BLaER1 (cell line): ENCODE data around the gene DRICH1.
"Not testable (repeated sequence)": the region's sequence is repeated elsewhere in the genome, so short reads cannot be mapped to it uniquely, and the experiment has no call there.

Source experiments
- H3K27ac ChIP-seq: shearing (Covaris generic); formaldehyde crosslinking; 2 replicates; pipeline ENCODE4 v1.8.1; 2022
- H3K27me3 ChIP-seq: shearing (Covaris generic); formaldehyde crosslinking; 2 replicates; pipeline ENCODE4 v1.8.1; 2022
- H3K36me3 ChIP-seq: shearing (Covaris generic); formaldehyde crosslinking; 2 replicates; pipeline ENCODE4 v1.8.1; 2022
- H3K4me1 ChIP-seq: shearing (Covaris generic); formaldehyde crosslinking; 2 replicates; pipeline ENCODE4 v1.8.1; 2022
- H3K4me2 ChIP-seq: shearing (Covaris generic); formaldehyde crosslinking; 2 replicates; pipeline ENCODE4 v1.8.1; 2022
- H3K4me3 ChIP-seq: shearing (Covaris generic); formaldehyde crosslinking; 2 replicates; pipeline ENCODE4 v1.8.1; 2022
- H3K9ac ChIP-seq: shearing (Covaris generic); formaldehyde crosslinking; 2 replicates; pipeline ENCODE4 v1.8.1; 2022
- H3K9me3 ChIP-seq: shearing (Covaris generic); formaldehyde crosslinking; 2 replicates; pipeline ENCODE4 v1.8.1; 2022
- H4K20me1 ChIP-seq: shearing (Covaris generic); formaldehyde crosslinking; 2 replicates; pipeline ENCODE4 v1.8.1; 2022
- Cebpa-rat ChIP-seq: shearing (Covaris generic); IDR thresholded peaks from 2 replicates; pipeline ENCODE4 v1.8.1; 2022

The DRICH1 gene, protein sequence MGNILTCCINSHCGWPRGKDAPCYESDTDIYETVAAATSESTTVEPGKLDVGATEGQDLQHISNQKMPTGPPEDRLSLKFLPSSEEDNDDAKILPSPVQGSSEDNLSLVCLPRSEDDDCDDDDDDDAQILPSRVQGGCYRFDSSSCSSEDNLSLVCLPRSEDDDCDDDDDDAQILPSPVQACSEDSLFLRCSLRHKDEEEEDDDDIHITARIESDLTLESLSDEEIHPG

DNA sequence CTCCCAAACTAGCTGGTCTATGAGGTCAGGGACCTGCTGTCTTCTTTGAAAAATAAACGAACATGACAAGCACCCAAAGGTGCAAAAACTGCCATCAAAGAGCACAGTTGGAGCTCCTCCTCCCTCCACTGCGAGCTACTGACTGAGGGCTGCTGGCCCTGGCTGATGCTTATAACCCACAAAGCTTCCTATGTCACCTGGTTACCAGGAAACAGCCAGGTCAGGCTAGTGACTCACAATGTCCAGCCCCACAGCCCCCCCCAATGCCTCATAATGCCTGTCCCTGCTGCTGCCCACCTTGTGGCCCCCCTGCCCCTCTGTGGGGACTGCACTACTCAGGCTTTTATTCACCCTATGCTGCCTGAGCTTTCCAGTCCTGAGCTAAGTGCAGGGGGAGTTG is at the start of gene DRICH1:
TSS of gene DRICH1 (minus strand) at position 144 of the 400 bp plus-strand sequence. CDS start 298 bp downstream, outside the sequence.
- Histone ChIP-seq H3K4me2 (no peak within 1 kb of the TSS), H3K27ac (no peak within 1 kb of the TSS), H4K20me1 (no peaks in the 10 kb centered on the region), H3K27me3 (no peaks in the 10 kb centered on the region), H3K4me1 (peaks cover 11% of the 10 kb centered on the region), H3K9ac (no peak within 1 kb of the TSS), H3K36me3 (peaks cover 3% of the 10 kb centered on the region; the same call in 1 of the 2 replicates), H3K9me3 (no peaks in the 10 kb centered on the region), H3K4me3 (no peak within 1 kb of the TSS)
- TF ChIP-seq Cebpa-rat = no peak

DNA sequence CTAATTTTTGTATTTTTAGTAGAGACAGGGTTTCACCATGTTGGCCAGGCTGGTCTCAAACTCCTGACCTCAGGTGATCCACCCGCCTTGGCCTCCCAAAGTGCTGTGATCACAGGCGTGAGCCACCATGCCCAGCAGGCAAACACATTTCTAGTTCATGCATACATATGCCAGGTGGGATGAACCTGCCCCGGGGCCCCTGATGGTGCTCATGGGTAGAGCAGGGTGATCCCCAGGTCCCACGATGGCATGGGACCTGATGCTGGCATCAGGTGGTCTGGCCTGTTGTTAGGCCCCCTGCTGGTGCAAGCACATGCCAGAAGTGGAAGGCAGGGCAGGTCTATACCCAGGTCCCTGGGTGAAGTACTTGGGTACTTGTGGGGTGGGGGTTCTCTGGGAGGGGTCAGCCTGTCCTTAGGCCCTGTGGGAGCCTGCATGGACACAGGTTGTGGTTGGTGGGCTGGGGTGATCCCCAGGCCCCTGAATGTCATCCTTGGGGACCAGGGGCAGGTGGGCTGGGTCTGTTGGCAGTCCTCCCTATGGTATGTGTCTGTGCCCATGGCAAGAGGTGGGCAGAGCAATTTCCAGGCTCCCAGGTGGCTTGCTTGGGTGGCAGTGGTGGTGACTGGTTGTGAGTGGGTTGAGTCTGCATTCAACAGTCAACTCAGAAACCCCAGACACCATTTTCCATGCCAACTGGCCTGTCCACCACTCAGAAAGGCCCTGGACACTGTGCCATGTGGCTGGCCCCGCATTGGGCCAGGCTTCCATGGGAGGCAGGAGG is 49.1 kb upstream of the DRICH1 start:
- Histone ChIP-seq H3K4me1 (peaks cover 24% of the 10 kb centered on the region), H3K4me3 (no peak overlapping the region), H3K9ac (no peak overlapping the region), H3K36me3 (peaks cover 70% of the 10 kb centered on the region), H3K27ac (no peak overlapping the region), H3K27me3 (no peaks in the 10 kb centered on the region), H3K4me2 (no peak overlapping the region), H4K20me1 (no peaks in the 10 kb centered on the region), H3K9me3 (no peaks in the 10 kb centered on the region)
- no peak for TF ChIP-seq Cebpa-rat

DNA sequence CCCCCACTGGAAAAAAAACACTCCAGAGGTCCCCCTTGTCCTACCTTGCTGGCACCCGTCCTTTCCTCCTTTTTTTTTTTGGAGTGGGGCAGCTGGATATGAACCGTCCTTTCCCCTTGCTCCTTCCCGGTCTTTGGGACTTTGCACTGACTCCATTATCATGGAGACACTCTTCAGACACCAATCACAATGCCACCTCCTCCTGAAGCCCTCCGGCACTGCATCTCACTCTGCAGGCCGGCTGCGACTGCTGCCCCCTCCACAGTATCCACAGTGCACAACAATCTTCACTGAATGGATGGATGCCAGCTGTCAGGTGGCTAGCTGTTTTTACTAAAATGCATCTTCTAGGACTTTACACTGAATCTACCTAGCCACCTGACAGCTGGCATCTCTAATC is 46.0 kb upstream of the DRICH1 start:
- Histone ChIP-seq H3K9ac (no peak overlapping the region), H3K36me3 (peaks cover 75% of the 10 kb centered on the region), H3K4me2 (no peak overlapping the region), H3K4me3 (no peak overlapping the region), H4K20me1 (no peaks in the 10 kb centered on the region), H3K4me1 (peaks cover 33% of the 10 kb centered on the region), H3K27me3 (no peaks in the 10 kb centered on the region), H3K27ac (no peak overlapping the region), H3K9me3 (no peaks in the 10 kb centered on the region)
- no peak for TF ChIP-seq Cebpa-rat

DNA sequence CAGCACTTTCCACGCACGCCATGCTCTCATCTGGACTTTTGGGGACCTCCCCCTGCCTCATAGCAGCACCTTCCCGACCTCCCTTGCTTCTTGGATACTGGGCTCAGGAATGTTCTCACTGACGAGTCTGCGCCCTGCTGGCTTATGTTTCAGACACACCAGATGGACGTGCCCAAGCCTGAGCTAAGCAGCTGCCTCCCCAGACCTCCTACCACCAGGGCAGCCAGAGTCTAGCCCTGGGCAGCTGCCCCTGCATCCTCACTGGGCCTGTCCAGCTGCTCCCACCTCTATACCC is 45.5 kb upstream of the DRICH1 start:
- no peak overlapping the region for H3K9ac ChIP-seq
- peaks cover 71% of the 10 kb centered on the region for H3K36me3 ChIP-seq
- TF ChIP-seq Cebpa-rat = no peak
- no peaks in the 10 kb centered on the region for H4K20me1 ChIP-seq
- no peaks in the 10 kb centered on the region for H3K27me3 ChIP-seq
- no peak overlapping the region for H3K4me3 ChIP-seq
- H3K4me1 ChIP-seq = peaks cover 29% of the 10 kb centered on the region
- H3K9me3 ChIP-seq = no peaks in the 10 kb centered on the region
- H3K27ac ChIP-seq = no peak overlapping the region
- no peak overlapping the region for H3K4me2 ChIP-seq

DNA sequence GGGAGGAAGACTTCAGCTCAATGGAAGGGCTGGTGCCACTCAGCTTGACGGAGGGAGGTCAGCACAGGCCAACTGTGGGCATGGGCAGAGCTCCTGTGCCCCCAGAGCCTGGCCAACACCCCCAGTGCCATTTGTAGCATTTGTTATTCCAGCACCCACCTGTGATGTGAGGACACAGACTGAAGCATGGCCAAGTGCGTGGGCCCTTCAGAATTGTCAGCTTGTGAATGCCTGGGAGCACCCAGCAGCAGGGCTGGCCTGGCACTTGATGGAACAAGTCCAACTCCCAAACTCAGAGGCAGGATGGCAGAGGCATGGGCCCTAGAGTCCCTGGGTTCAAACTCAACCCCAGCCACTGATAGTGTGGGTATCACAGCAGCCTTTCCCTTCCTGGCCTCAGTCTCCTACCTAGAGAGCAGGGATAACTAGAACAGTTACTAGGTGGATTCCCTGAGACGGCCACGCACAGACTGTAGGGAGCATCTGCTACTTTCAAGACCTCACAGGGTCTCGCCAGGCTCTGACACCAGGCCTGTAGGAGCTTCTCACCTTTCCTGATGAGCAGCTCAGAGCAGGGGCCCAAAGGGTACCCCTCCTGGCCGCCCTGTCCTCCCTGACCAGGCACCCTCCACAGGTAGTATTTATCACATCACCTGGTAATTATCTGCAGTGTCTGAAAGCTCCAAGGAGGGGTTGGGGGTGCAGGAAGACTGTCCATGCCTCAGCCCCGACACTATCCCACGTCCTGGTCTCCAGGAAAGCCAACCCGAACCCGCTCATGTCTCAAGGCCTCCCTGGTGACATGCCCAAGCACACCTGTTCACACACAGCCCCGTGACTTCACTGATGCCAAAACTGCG is 45.0 kb upstream of the DRICH1 start:
- not testable (repeated sequence) for H3K27me3 ChIP-seq, H3K9ac ChIP-seq, H3K9me3 ChIP-seq, H3K4me3 ChIP-seq, H4K20me1 ChIP-seq, H3K27ac ChIP-seq
- peaks cover 69% of the 10 kb centered on the region for H3K36me3 ChIP-seq
- peaks cover 29% of the 10 kb centered on the region for H3K4me1 ChIP-seq
- peak overlapping the region; percentile 60 for H3K4me2 ChIP-seq

DNA sequence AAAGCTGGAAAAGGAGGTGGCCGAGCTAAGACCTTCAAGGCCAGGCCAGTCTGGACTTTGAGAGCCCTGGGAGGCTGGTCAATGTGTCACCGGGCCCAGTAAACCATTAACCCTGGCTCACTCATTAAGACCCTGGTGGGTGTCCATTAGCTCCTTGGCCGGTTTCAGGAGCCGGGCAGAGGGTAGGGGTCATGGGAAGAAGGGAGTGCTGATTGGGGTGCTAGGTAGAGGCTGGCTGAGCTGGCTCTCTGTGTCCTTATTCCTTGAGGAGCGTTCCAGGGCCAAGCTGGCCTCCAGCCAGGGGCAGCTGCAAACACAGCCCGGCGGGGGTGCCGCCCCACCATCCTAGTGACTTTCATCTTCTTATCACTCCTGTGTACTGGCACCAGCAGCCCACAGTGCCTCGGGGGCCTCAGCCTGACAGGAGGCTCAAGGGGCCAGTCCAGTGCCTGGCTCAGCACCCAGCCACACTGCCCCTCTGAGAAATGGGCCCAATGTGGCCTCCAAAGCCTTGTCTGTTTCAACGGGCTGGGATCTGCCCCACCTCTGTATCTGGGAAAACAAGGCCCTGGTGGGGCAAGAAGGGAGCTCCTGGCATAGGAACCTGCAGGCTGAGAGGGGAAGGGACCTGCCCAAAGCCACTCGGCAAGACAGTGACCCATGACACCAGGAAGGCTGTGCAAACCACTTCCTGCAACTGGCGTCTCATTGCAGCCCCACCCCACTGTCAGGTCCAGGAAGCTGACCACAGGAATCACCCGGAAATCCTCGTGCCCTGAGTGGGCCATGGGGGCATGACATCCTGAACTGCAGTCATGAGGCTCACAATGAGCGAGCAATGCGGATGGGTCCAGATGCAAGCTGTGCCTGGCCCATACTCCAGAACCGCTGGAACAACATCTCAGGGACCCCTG is 43.6 kb upstream of the DRICH1 start:
- peak overlapping the region; percentile 53 for H3K27ac ChIP-seq
- 0 out of 2 replicates have a peak overlapping the region, but pooled peaks have one; percentile 6 for H3K9ac ChIP-seq

DNA sequence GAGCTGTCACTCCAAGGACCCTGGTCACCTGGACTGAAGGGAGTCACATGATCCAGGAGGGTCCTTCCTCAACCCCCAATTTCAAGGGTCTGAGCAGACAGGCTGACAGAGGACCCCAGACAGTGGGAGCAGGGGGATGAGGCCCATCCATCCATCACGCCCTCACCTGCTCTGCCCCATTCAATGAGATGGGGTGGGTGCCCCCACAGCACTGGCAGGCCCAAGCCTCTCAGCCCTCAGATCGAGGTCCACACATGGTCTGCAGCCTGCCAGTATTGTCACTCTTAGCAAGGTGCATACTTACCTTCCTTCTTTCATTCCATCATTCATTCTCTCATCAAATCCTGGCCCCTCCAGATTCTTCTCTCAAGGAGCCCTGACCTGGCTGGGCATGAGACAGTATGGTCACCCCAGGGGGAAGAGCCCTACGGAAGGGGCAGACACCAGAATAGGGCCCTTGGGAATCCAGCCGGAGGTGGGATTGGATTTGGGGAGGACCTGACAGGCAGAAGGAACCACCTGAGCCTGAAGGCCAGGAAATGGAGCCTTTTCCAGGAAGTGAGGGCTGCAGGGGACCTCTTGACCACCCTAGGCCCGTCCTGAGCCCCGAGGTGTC is 42.9 kb upstream of the DRICH1 start:
- not testable (repeated sequence) for H4K20me1 ChIP-seq, H3K4me3 ChIP-seq, H3K27me3 ChIP-seq, H3K4me2 ChIP-seq, H3K9ac ChIP-seq, H3K9me3 ChIP-seq
- Histone ChIP-seq H3K27ac (0 out of 2 replicates have a peak overlapping the region, but pooled peaks have one; percentile 53), H3K36me3 (peaks cover 59% of the 10 kb centered on the region), H3K4me1 (peaks cover 27% of the 10 kb centered on the region)

More for the DNA sequence above, 43.6 kb upstream of the DRICH1 start:
- TF ChIP-seq Cebpa-rat = no peak
- Histone ChIP-seq H3K4me2 (peak overlapping the region; percentile 60), H3K4me1 (peaks cover 29% of the 10 kb centered on the region), H3K36me3 (peaks cover 59% of the 10 kb centered on the region), H3K4me3 (no peak overlapping the region), H3K9me3 (no peaks in the 10 kb centered on the region), H3K27me3 (no peaks in the 10 kb centered on the region), H4K20me1 (no peaks in the 10 kb centered on the region)

DNA sequence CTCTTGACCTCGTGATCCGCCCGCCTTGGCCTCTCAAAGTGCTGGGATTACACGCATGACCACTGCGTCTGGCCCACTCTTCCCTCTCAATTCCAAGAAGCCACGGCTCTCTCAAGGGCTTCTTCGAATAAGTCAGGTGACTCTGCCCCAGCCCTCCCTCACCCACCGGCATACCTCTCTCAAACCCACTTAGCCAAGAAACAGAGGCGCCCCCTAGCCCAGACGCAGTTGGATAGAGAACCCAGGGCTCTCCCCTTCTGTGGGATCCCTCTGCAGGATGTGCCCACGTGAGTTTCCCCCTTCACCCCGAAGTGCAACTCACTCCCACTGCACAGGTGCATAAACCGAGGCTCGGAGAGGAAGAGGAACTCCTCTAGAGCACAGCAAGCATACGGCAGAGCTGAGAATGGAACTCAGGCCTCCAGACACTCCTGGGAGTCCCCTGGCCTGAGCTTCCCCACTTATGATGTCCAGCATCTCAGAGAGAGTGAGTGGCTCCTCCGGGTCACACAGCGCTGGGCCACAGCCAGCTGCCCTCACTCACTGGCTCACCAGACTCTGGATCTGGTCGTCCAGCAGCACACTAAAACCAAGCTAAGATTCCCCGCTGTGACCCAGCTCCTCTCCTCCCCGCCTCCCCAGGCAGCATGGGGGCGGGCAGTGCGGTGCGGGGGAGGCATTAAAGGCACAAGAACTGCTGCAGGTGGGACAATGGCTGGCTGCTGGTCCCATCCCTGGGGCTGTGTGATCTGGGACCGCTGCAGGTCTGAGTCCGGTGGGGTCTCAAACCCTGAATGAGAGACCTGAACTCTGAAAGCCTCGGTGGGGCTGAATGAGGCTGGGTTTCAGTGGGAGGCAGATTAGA is 41.9 kb upstream of the DRICH1 start:
- Histone ChIP-seq H3K4me1 (peaks cover 23% of the 10 kb centered on the region), H3K4me2 (no peak overlapping the region), H3K9ac (no peak overlapping the region), H3K4me3 (no peak overlapping the region), H3K9me3 (no peaks in the 10 kb centered on the region; the same call in 1 of the 2 replicates), H3K27me3 (no peaks in the 10 kb centered on the region), H4K20me1 (no peaks in the 10 kb centered on the region), H3K36me3 (peaks cover 60% of the 10 kb centered on the region), H3K27ac (no peak overlapping the region)
- no peak for TF ChIP-seq Cebpa-rat
